ENCODE data around the gene HEPACAM2.

- TF ChIP-seq SIN3A (IDR thresholded peaks at IDR 0.05; ENCODE audit: borderline replicate concordance, insufficient read depth, low read length) (no peak), POLR2AphosphoS5 (IDR thresholded peaks at IDR 0.05; ENCODE audit: low read depth, low read length) (no peak)
These were observed 29.9 kb downstream of the HEPACAM2 start for GRCh38 chr7:93196336-93196735.

Measured in PFSK-1 (cell line).